Right kidney (tissue), 9 donors: ENCODE results near the gene GAB4.
A peak's percentile ranks its signal among the peaks of the same experiment; 100 is the strongest.
"Not testable (repeated sequence)": the region's sequence is repeated elsewhere in the genome, so short reads cannot be mapped to it uniquely, and the experiment has no call there.

Experiments
- DNase-seq: peaks from one replicate; pipeline ENCODE4 v3.0.0-alpha.2; 2016
- long read RNA-seq, 8 donors: transcript quantifications; one replicate each; lab custom pipeline, GENCODE V29; 2026

Gene GAB4
- long read RNA-seq, donor 1: 0 reads
- long read RNA-seq, donor 2: 0 reads
- long read RNA-seq, donor 3: 0 reads
- long read RNA-seq, donor 4: 0 reads
- long read RNA-seq, donor 5: 0 reads
- long read RNA-seq, donor 6: 0 reads
- long read RNA-seq, donor 7: 0 reads
- long read RNA-seq, donor 8: 0 reads

- DNase-seq: no peak
Observed at GRCh38 chr22:17007852-17008731, at the start of gene GAB4. TSS of gene GAB4 (minus strand) at chr22:17008222. CDS start at chr22:17008114, 108 bp downstream.

GRCh38 chr22:17056807-17057206 is 48.8 kb upstream of the GAB4 start:
- DNase-seq: no peak

GRCh38 chr22:17056058-17056457 is 48.0 kb upstream of the GAB4 start:
- no peak for DNase-seq

DNA sequence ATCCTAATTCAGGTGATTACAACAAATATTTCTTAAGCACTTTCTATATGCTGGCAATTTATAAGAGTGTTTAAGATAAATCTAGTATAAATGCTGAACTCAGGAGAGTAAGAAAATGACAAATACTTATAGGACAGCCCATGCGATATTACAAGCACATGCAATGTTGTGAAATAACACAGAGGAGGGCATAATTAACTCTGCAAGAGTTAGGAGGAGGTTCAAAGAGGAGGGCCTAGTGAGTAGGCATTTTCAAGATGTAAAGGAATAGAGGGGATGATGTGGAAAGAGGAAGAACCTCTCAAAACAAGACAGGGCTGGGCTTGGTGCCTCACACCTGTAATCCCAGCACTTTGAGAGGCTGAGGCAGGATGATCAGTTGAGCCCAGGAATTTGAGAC is 39.6 kb upstream of the GAB4 start:
- no peak for DNase-seq

- DNase-seq: no peak
Observed at GRCh38 chr22:17046566-17047348, 38.7 kb upstream of the GAB4 start.

- no peak for DNase-seq
Observed at GRCh38 chr22:17043521-17043920, 35.5 kb upstream of the GAB4 start.

GRCh38 chr22:17036842-17037711 is 29.1 kb upstream of the GAB4 start:
- DNase-seq: peak; percentile 21

GRCh38 chr22:17035976-17036841 is 28.2 kb upstream of the GAB4 start:
- DNase-seq: peak; percentile 26

DNA sequence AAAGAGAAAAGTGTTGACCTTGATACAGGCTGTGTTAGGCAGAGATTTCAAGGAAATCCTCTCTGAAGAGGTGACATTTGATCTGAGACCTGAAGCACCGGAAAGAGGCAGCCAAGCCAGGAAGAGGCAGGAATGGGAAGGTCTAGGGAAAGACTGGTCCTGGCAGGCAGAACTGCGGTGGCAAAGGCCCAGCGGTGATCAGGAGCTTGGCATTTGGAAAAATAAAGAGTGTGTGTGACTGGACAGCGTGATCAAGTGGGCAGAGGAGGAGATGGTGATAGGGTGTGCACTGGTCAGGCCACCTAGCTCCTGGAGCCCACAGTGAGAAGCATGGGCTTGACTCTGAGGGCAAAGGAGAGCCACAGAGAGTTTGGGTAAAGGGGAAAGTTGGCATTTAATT is 27.2 kb upstream of the GAB4 start:
- no peak for DNase-seq

- DNase-seq: not testable (repeated sequence)
Observed at GRCh38 chr22:17034532-17034931, 26.5 kb upstream of the GAB4 start.

DNA sequence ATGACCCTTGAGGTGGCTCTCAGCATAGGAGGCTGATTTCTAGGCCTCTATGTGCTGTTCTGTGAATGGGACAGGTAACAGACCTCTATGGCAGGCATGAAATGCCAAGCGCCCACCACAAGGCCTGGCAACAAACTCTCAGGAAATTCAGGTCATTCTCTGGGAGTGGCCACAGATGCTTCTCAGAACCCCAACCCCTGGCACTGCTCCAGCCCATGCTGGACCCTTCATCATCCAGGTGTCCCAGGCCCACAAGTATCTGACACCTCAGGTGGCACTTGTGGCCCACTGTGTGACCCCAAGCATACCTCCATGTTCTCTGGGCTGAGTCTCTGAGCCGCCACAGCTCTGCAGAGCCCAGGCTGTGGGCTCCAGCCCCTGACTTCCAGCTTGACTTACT is 24.3 kb upstream of the GAB4 start:
- DNase-seq: not testable (repeated sequence)

GRCh38 chr22:17024380-17024779 is 16.4 kb upstream of the GAB4 start:
- not testable (repeated sequence) for DNase-seq

DNA sequence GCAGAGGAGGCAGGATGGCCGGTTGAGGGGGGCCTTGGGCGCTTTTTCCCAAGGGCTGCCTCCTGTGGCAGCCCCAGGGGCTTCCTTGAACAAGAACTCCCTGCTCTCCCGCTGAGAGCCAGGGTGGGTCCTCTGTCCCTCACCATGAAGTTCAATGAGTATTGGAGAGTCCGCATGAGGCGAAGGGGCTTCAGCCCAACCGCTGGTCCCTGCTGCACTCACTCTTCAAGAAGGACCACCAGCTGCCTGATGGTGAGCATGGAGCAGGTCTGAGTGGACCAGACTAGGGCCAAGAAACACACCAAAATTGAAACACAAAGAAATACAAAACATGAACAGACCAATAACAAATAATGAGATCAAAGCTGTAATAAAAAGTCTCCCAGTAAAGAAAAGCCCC is 7.5 kb upstream of the GAB4 start:
- not testable (repeated sequence) for DNase-seq

DNA sequence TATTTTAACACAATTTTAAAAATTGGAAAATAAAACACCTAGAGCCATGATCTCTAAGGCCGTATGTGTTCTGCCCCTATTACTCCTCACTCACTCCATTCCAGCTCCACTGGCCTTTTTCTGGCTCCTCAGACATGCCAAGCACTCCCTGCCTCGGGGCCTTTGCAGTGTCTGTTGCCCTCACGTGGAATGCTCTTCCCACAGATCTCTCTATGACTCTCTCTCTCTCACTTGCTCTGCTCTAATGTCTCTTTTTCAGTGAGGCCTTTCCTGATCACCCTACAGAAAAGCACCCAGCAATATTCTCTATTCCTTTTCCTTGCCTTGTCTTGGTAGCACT is 6.0 kb upstream of the GAB4 start:
- not testable (repeated sequence) for DNase-seq

DNA sequence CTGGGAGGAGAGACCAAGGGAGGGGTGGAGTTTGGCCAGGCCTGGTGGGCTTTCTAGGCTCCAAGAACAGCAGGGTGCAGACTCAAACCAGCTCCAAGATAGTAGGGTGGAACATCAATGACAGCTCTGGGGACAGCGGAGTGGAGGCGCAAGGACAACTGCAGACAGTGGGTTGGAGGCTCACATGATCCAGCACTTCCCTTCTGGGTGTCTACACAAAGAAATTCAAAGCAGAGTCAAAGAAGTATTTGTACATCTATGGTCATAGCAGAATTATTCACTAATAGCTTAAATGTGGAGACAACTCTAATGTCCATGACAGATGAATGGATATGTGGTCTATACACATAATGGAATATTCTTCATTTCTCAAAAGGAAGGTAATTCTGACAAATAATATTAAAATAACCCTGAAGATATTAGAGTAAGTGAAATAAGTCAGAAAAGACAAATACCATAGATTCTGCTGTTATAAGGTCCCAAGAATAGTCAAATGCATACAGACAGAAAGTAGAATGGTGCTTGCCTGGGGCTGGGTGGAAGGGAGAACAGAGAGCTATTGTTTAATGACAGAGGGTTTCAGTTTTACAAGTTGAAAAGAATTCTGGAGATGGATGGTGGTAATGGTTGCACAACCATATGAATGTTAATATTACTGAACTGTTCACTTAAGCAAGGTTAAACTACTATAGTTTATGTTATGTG is 5.5 kb upstream of the GAB4 start:
- DNase-seq: no peak

DNA sequence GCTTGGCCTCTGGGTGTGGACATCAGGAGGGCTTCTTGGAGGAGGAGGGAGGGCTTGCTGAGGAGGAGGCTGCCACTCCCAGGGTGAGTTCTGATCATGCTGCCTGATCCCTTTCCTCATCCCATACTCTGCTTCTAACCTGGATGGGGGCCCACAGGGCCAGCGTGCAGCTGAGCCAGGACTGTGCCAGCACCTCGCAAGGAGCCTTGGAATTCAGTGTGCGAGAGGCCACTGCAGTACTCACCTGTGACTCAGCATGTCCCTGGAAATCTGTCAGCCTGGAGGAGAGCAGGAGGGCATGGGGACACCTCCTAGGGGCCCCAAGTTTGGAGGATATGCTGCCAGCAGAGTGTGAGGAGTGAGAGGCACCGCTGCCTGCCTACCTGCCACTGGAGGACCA is 4.2 kb upstream of the GAB4 start:
- no peak for DNase-seq

DNA sequence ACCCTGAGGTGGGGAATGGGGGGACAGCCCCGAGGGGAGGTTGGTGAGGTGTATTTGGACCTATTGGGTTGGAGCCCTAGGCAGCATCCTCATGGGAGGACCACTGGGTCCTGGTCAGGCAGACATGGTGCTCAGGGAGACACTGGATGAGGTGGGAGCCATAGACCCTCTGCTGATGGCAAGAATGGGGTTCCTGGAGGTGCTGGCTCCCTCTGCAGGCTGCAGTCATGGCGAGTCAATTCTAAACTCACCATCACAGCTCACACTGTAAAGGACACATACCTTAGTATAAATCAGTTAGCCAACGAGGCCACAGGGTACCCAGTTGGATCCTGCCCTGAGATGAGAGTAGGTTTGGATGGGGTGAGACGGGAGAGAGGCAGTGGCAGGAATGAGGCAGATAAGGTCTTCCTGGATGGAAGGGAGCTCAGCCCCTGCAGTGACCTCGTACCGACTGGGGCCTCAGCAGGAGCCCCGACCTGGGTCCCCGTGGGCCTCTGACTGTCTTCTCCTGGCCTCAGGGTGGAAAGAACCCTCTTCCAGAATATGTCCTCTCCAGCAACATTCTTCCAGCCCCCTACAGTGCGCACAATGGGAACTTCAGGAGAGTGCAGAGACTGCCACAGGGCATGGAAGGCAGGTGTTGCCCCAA is 1.7 kb upstream of the GAB4 start:
- DNase-seq: no peak

- DNase-seq: no peak
Observed at GRCh38 chr22:17007257-17007656, 765 bp downstream of the GAB4 start.

DNA sequence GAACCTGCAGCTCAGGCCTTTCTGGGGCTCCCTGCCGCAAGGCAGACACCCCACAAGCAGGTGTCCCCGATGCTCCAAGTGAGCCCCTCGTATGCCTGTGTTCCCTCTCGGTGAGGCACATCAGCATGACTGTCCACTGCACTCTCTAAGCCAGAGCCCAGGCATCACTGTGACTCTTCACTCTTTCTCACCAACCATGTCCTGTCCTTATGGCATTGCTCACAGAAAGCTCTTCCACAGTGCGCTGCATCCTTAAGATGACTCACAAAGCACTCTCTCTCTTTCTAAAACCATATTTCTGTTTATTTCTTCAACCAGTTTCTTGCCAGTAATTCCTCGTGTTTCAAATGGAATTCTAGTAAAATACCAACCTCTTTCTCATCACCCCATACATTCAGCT is 18.1 kb downstream of the GAB4 start:
- no peak for DNase-seq

GRCh38 chr22:16988257-16988656 is 19.8 kb downstream of the GAB4 start:
- no peak for DNase-seq
